PC-9 (cell line): ENCODE measurements around the gene OPA1. TPM values are rescaled to one million over a fixed set of nuclear protein-coding genes. Genes with fewer than 3 reads are reported as not detected.

Source experiments
- BruUV-seq: library from RNA; stranded (reverse); fragments of 400-500 nt; replicated peaks from 2 replicates; lab custom pipeline; 2021; lab: Mats Ljungman, UMichigan
- CTCF ChIA-PET: fragments of 300-600 bp; sonication (Branson Sonifier 250); formaldehyde crosslinking; loops from one replicate; lab custom pipeline; 2022; ENCODE audit warnings: antibody characterized with exemption; lab: Charles Lee
- POLR2A ChIA-PET: fragments of 300-600 bp; sonication (Branson Sonifier 250); formaldehyde crosslinking; loops from one replicate; lab custom pipeline; 2022; ENCODE audit warnings: antibody characterized with exemption; ENCODE audit not compliant: unreplicated experiment; lab: Charles Lee
- DNase-seq, 2 experiments: peaks; one replicate each; pipeline versions ENCODE4 v3.0.0 to v3.0.0-alpha.2; 2015 to 2022; ENCODE audit warnings: mixed read lengths in 1 of 2
- H2AFZ ChIP-seq: fragments of 200-600 bp; sonication (generic); 2 replicates; pipeline ENCODE4 v1.8.1; 2017; ENCODE audit warnings: antibody characterized with exemption
- H3F3A ChIP-seq: fragments of 200-600 bp; sonication (generic); 2 replicates; pipeline ENCODE4 v1.8.1; 2017; ENCODE audit warnings: antibody characterized with exemption, mild to moderate bottlenecking, low read depth; ENCODE audit not compliant: insufficient read depth
- H3K27ac ChIP-seq: fragments of 200-600 bp; sonication (generic); 2 replicates; pipeline ENCODE4 v1.6.1; 2016; ENCODE audit warnings: mixed run types
- H3K27me3 ChIP-seq: fragments of 200-600 bp; sonication (generic); 2 replicates; pipeline ENCODE4 v1.6.1; 2016; ENCODE audit warnings: low read depth, mixed run types; ENCODE audit not compliant: insufficient read depth
- H3K36me3 ChIP-seq: fragments of 200-600 bp; sonication (generic); 2 replicates; pipeline ENCODE4 v1.6.1; 2016; ENCODE audit warnings: low read depth, mixed run types
- H3K4me1 ChIP-seq: fragments of 200-600 bp; sonication (generic); replicated peaks from 2 replicates; pipeline ENCODE4 v1.6.1; 2016; ENCODE audit warnings: mixed run types; ENCODE audit not compliant: insufficient read depth
- H3K4me2 ChIP-seq: fragments of 200-600 bp; sonication (generic); 2 replicates; pipeline ENCODE4 v1.6.1; 2017; ENCODE audit warnings: mixed run types
- H3K4me3 ChIP-seq: fragments of 200-600 bp; sonication (generic); 2 replicates; pipeline ENCODE4 v1.6.1; 2016; ENCODE audit warnings: mixed run types
- H3K79me2 ChIP-seq: fragments of 200-600 bp; sonication (generic); 2 replicates; pipeline ENCODE4 v1.6.1; 2017; ENCODE audit warnings: low read depth, mixed run types
- H3K9me2 ChIP-seq: fragments of 200-600 bp; sonication (generic); 2 replicates; pipeline ENCODE4 v1.8.1; 2017; ENCODE audit warnings: mild to moderate bottlenecking; ENCODE audit not compliant: insufficient read depth
- H3K9me3 ChIP-seq: fragments of 200-600 bp; sonication (generic); 2 replicates; pipeline ENCODE4 v1.8.1; 2016; ENCODE audit warnings: low read depth; ENCODE audit not compliant: insufficient read depth
- H4K20me1 ChIP-seq: fragments of 200-600 bp; sonication (generic); 2 replicates; pipeline ENCODE4 v1.8.1; 2017; ENCODE audit not compliant: insufficient read depth
- EZH2 ChIP-seq: fragments of 200-600 bp; sonication (generic); IDR thresholded peaks from 2 replicates; pipeline ENCODE4 v1.8.0; 2017; ENCODE audit warnings: antibody characterized with exemption, low read depth
- intact Hi-C: fragments of 100-400 bp; cut with micrococcal nuclease; formaldehyde crosslinking; loops from one replicate; pipeline ENCODE4 v1.10.0; 2022; ENCODE audit not compliant: unreplicated experiment
- total RNA-seq: library from RNA; stranded (reverse); gene quantifications from 2 replicates; pipeline ENCODE4 v1.2.3, GENCODE V29; 2021
- TF ChIP-seq, protein P1 (sequence below): fragments of 200-600 bp; sonication (generic); conservative IDR thresholded peaks from 2 replicates; pipeline ENCODE4 v1.6.1; 2017; ENCODE audit warnings: mixed run types, antibody characterized with exemption, mild to moderate bottlenecking, moderate library complexity

Gene OPA1
- total RNA-seq, 1 experiment from 2014 or later: 120 TPM

DNA sequence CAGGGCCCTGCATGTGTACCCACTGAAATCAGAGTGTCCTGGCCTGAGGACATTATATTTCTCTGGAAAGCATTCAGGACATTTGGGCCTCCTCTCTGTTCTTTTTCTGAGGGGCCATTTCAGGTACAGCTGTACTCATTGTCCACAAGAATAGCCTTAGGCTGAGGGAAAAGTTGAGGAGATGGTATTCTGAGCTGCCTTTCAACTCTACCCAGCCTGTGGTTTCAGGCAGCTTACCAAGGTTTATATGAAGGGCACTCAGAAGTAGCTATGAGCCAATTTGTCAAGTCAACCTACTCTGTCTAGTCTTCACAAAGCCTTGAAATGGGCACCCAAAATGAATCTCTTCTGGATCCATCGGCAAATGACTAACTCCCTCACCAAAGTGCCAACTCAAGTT lies 47.7 kb upstream of the OPA1 start:
- 0 out of 2 replicates have a peak, but pooled peaks cover 3% of the 10 kb centered on the region for H3K9me3 ChIP-seq
- H2AFZ ChIP-seq: no peak overlapping the region
- no peak overlapping the region for H3K27ac ChIP-seq
- intact Hi-C loops: no loop called here
- no peaks in the 10 kb centered on the region for H3K36me3 ChIP-seq
- H4K20me1 ChIP-seq: no peaks in the 10 kb centered on the region
- no TSS peak for BruUV-seq
- no peak for DNase-seq
- H3F3A ChIP-seq: no peaks in the 10 kb centered on the region
- TF ChIP-seq, protein P1, sequence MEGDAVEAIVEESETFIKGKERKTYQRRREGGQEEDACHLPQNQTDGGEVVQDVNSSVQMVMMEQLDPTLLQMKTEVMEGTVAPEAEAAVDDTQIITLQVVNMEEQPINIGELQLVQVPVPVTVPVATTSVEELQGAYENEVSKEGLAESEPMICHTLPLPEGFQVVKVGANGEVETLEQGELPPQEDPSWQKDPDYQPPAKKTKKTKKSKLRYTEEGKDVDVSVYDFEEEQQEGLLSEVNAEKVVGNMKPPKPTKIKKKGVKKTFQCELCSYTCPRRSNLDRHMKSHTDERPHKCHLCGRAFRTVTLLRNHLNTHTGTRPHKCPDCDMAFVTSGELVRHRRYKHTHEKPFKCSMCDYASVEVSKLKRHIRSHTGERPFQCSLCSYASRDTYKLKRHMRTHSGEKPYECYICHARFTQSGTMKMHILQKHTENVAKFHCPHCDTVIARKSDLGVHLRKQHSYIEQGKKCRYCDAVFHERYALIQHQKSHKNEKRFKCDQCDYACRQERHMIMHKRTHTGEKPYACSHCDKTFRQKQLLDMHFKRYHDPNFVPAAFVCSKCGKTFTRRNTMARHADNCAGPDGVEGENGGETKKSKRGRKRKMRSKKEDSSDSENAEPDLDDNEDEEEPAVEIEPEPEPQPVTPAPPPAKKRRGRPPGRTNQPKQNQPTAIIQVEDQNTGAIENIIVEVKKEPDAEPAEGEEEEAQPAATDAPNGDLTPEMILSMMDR: no peak
- no peak for TF ChIP-seq EZH2
- no peak overlapping the region for H3K4me2 ChIP-seq
- H3K9me2 ChIP-seq: no peaks in the 10 kb centered on the region
- no peak overlapping the region for H3K4me3 ChIP-seq
- ChIA-PET CTCF (no interaction called here), POLR2A (no interaction called here)
- no peaks in the 10 kb centered on the region for H3K79me2 ChIP-seq
- H3K27me3 ChIP-seq: no peaks in the 10 kb centered on the region
- H3K4me1 ChIP-seq: no peaks in the 10 kb centered on the region

DNA sequence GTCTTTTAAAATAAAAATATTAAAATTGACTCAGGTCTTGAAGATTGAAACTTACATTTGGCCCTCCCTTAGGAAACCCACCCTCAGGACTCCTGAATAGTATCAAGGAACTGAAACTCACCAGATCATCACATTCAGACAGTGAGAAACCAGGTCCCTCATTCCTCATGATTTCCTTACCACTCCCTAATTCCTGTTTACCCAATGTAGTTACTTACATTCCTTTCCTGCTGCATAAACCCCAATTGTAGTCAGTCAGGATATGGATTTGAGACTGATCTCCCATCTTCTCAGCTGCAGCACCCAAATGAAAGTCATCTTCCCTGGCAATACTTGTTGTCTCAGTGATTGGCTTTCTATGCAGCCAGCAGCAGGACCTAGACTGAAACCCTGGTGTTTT lies 46.9 kb upstream of the OPA1 start:
- Histone ChIP-seq H3K9me2 (no peaks in the 10 kb centered on the region), H3K79me2 (no peaks in the 10 kb centered on the region), H3K4me2 (no peak overlapping the region), H3K27me3 (no peaks in the 10 kb centered on the region), H3K9me3 (0 out of 2 replicates have a peak, but pooled peaks cover 3% of the 10 kb centered on the region), H3K36me3 (no peaks in the 10 kb centered on the region), H4K20me1 (no peaks in the 10 kb centered on the region), H3K4me3 (no peak overlapping the region), H3K4me1 (no peaks in the 10 kb centered on the region), H3K27ac (no peak overlapping the region), H2AFZ (no peak overlapping the region), H3F3A (no peaks in the 10 kb centered on the region)
- ChIA-PET CTCF (no interaction called here), POLR2A (no interaction called here)
- no TSS peak for BruUV-seq
- DNase-seq: peak in 1 of 2 experiments; percentile 62
- intact Hi-C loops: no loop called here
- TF ChIP-seq EZH2: no peak
- TF ChIP-seq, protein P1: no peak

DNA sequence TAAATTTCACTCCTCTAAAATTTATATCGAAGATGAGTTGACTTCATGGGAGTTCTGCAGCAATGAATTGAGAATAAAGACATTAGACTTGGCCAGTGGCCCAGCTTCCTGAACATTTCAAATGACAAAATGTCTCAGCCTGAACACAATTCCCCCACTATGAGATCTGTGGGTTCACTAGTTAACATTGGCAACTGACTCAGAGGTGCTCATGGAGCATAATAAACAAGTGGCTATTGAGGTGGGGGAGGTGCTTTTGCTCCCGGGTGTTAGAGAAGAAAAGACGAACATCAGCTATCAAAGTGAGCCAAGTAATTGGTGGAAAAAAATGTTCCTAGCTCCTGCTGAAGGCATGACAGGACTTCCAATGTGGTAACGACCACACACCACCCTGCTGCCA lies 44.6 kb upstream of the OPA1 start:
- Histone ChIP-seq H3K9me3 (0 out of 2 replicates have a peak, but pooled peaks cover 3% of the 10 kb centered on the region), H3K4me1 (peaks cover 2% of the 10 kb centered on the region; the same call in 1 of the 2 replicates), H3K36me3 (no peaks in the 10 kb centered on the region), H3K79me2 (no peaks in the 10 kb centered on the region), H3F3A (no peaks in the 10 kb centered on the region), H2AFZ (no peak overlapping the region), H3K27me3 (no peaks in the 10 kb centered on the region), H3K4me2 (no peak overlapping the region), H3K27ac (no peak overlapping the region), H3K9me2 (no peaks in the 10 kb centered on the region), H4K20me1 (no peaks in the 10 kb centered on the region), H3K4me3 (no peak overlapping the region)
- TF ChIP-seq, protein P1: no peak
- no peak for TF ChIP-seq EZH2
- CTCF ChIA-PET: no interaction called here
- intact Hi-C loops: no loop called here
- POLR2A ChIA-PET: no interaction called here
- no peak for DNase-seq
- BruUV-seq: no TSS peak
